CD14-positive monocyte (primary cell): ENCODE results near the gene MED29. TPM values are rescaled to one million over a fixed set of nuclear protein-coding genes. Genes with fewer than 3 reads are reported as not detected.

Experiments used
- DNase-seq, 3 donors: peaks; one replicate each; pipeline ENCODE4 v3.0.0-alpha.2; 2011 to 2022
- H2AFZ ChIP-seq: 2 replicates; pipeline ENCODE4 v1.6.0; 2012; ENCODE audit warnings: mild to moderate bottlenecking, low read depth, low read length, inconsistent platforms; ENCODE audit not compliant: insufficient read depth, poor library complexity, severe bottlenecking
- H3K27ac ChIP-seq, 2 donors: 1 replicate in 1 of 2; 2 replicates in 1 of 2; pipeline ENCODE4 v1.5.1; 2012 to 2013; ENCODE audit warnings: low read length in 2 of 2, control low read depth in 1 of 2, inconsistent platforms in 1 of 2, low read depth in 1 of 2, mild to moderate bottlenecking in 1 of 2
- H3K27me3 ChIP-seq, 2 donors: one replicate each; pipeline versions ENCODE4 v1.6.0 to v1.6.1; 2011 to 2013; ENCODE audit warnings: low read length in 2 of 2; ENCODE audit not compliant: control insufficient read depth in 2 of 2, insufficient read depth in 2 of 2
- H3K36me3 ChIP-seq, 2 donors: replicated peaks in 1 of 2; 1 replicate in 1 of 2; 2 replicates in 1 of 2; pipeline versions ENCODE4 v1.5.1 to v1.6.1; 2012 to 2013; ENCODE audit warnings: low read length in 2 of 2, control low read depth in 1 of 2, inconsistent platforms in 1 of 2, mild to moderate bottlenecking in 1 of 2; ENCODE audit not compliant: insufficient read depth in 2 of 2, control insufficient read depth in 1 of 2
- H3K4me1 ChIP-seq, 2 donors: 1 replicate in 1 of 2; 2 replicates in 1 of 2; pipeline versions ENCODE4 v1.5.1 to v1.6.1; 2012 to 2013; ENCODE audit warnings: low read length in 2 of 2, control low read depth in 1 of 2, inconsistent platforms in 1 of 2, mild to moderate bottlenecking in 1 of 2, moderate library complexity in 1 of 2; ENCODE audit not compliant: insufficient read depth in 2 of 2, control insufficient read depth in 1 of 2
- H3K4me2 ChIP-seq: replicated peaks from 2 replicates; pipeline ENCODE3; 2012; ENCODE audit warnings: low read length, moderate library complexity, mild to moderate bottlenecking; ENCODE audit not compliant: poor library complexity, severe bottlenecking; ENCODE audit errors: extremely low read depth
- H3K4me3 ChIP-seq, 3 experiments: fragments of 200-600 bp in 1 of 3; sonication (generic) in 1 of 3; replicated peaks in 1 of 3; 1 replicate in 2 of 3; 2 replicates in 1 of 3; pipeline ENCODE4 v1.5.1; 2011 to 2013; ENCODE audit warnings: low read length in 3 of 3, mild to moderate bottlenecking in 3 of 3, control low read depth in 2 of 3, low read depth in 2 of 3, inconsistent platforms in 1 of 3, moderate library complexity in 1 of 3
- H3K79me2 ChIP-seq: 2 replicates; pipeline ENCODE4 v1.6.0; 2012; ENCODE audit warnings: mild to moderate bottlenecking, control low read depth, inconsistent platforms, low read length, moderate library complexity; ENCODE audit not compliant: insufficient read depth
- H3K9ac ChIP-seq: 2 replicates; pipeline ENCODE4 v1.6.0; 2017; ENCODE audit warnings: low read length, mild to moderate bottlenecking; ENCODE audit not compliant: insufficient read depth, poor library complexity, severe bottlenecking
- H3K9me3 ChIP-seq, 2 donors: replicated peaks in 1 of 2; 1 replicate in 1 of 2; 2 replicates in 1 of 2; pipeline versions ENCODE4 v1.5.1 to v1.6.1; 2012 to 2013; ENCODE audit warnings: low read length in 2 of 2, control low read depth in 1 of 2; ENCODE audit not compliant: control insufficient read depth in 1 of 2, insufficient read depth in 1 of 2
- H4K20me1 ChIP-seq: 2 replicates; pipeline ENCODE4 v1.6.0; 2012; ENCODE audit warnings: mild to moderate bottlenecking, low read length, control low read depth, moderate library complexity; ENCODE audit not compliant: insufficient read depth
- H3K27ac Mint-ChIP-seq, 7 donors: one replicate each; pipeline ENCODE4 v1.8.0; 2020; ENCODE audit warnings: mild to moderate bottlenecking in 7 of 7, mixed read lengths in 7 of 7, moderate library complexity in 6 of 7, inconsistent platforms in 2 of 7
- H3K27me3 Mint-ChIP-seq, 3 donors: one replicate each; pipeline ENCODE4 v1.8.0; 2021 to 2022; ENCODE audit warnings: low read depth in 3 of 3, mild to moderate bottlenecking in 3 of 3, mixed read lengths in 3 of 3, moderate library complexity in 3 of 3, inconsistent platforms in 1 of 3
- H3K36me3 Mint-ChIP-seq, 2 donors: one replicate each; pipeline ENCODE4 v1.8.0; 2020; ENCODE audit warnings: mixed read lengths in 2 of 2, inconsistent platforms in 1 of 2, mild to moderate bottlenecking in 1 of 2
- H3K4me1 Mint-ChIP-seq: one replicate; pipeline ENCODE4 v1.8.0; 2020; ENCODE audit warnings: mild to moderate bottlenecking, mixed read lengths
- H3K4me3 Mint-ChIP-seq, 2 donors: one replicate each; pipeline ENCODE4 v1.8.0; 2020; ENCODE audit warnings: mild to moderate bottlenecking in 2 of 2, mixed read lengths in 2 of 2, moderate library complexity in 1 of 2
- H3K9me3 Mint-ChIP-seq, 7 donors: one replicate each; pipeline ENCODE4 v1.8.0; 2020 to 2022; ENCODE audit warnings: mixed read lengths in 7 of 7, mild to moderate bottlenecking in 6 of 7, moderate library complexity in 6 of 7, inconsistent platforms in 2 of 7
- CTCF ChIP-seq: fragments of 200-600 bp; IDR thresholded peaks from one replicate; pipeline ENCODE4 v1.8.0; 2022; ENCODE audit warnings: antibody characterized with exemption, mild to moderate bottlenecking
- WGBS: methylation state at CpG from one replicate; pipeline ENCODE4 v1.1.5; 2013; ENCODE audit warnings: missing lambda C conversion rate; ENCODE audit not compliant: insufficient coverage; 5-methylcytosine and 5-hydroxymethylcytosine counted together
- intact Hi-C, 2 donors: fragments of 100-400 bp; cut with micrococcal nuclease; formaldehyde crosslinking; loops; one replicate each; pipeline versions ENCODE4 v1.15.0 to v1.15.1; 2023
- polyA plus RNA-seq, 3 donors: library from polyadenylated mRNA; depleted of rRNA in 1 of 3; unstranded in 2 of 3; stranded (reverse) in 1 of 3; fragments of 300-500 nt in 2 of 3; fragments of >200 nt in 1 of 3; fragmentation: Illumina TruSeq in 2 of 3; gene quantifications; 1 replicate in 2 of 3; 2 replicates in 1 of 3; pipeline ENCODE4 v1.2.3, GENCODE V29; 2012 to 2021

Gene MED29
- polyA plus RNA-seq, 3 donors: 35.8 to 38.2 (median 37.0) TPM

GRCh38 chr19:39423258-39424086, 32.3 kb downstream of the MED29 start:
- peaks cover 0 to 2% (median 0%) of the 10 kb centered on the region in 7 donors for H3K9me3 Mint-ChIP-seq
- TF ChIP-seq CTCF: no peak
- H3K36me3 Mint-ChIP-seq: peaks cover 37 to 49% of the 10 kb centered on the region in 2 donors
- DNase-seq: no peak
- H3K9me3 ChIP-seq: no peaks in the 10 kb centered on the region
- no peak overlapping the region for H3K4me3 Mint-ChIP-seq
- peaks cover 22% of the 10 kb centered on the region for H4K20me1 ChIP-seq
- peaks cover 0 to 4% (median 1%) of the 10 kb centered on the region in 3 donors for H3K27me3 Mint-ChIP-seq
- no peak overlapping the region for H2AFZ ChIP-seq
- WGBS: 92% methylated on average over 22 of the region's 35 CpGs
- peaks cover 30 to 52% of the 10 kb centered on the region in 2 donors for H3K36me3 ChIP-seq
- H3K27ac ChIP-seq: no peak overlapping the region
- no peak overlapping the region for H3K9ac ChIP-seq
- H3K27ac Mint-ChIP-seq: peak overlapping the region in 4 of 7 donors; percentile 5 to 80 (median 60)
- H3K4me1 Mint-ChIP-seq: peaks cover 1% of the 10 kb centered on the region
- H3K27me3 ChIP-seq: peaks cover 0 to 2% of the 10 kb centered on the region in 2 donors
- no peak overlapping the region for H3K4me3 ChIP-seq
- intact Hi-C loops: no loop called here
- no peaks in the 10 kb centered on the region for H3K79me2 ChIP-seq
- no peak overlapping the region for H3K4me2 ChIP-seq
- no peaks in the 10 kb centered on the region for H3K4me1 ChIP-seq

- no peak overlapping the region for H3K27ac ChIP-seq
- 91% methylated on average over 11 of the region's 16 CpGs for WGBS
Measured at GRCh38 chr19:39424934-39425333, 33.8 kb downstream of the MED29 start.

More at GRCh38 chr19:39424934-39425333, 33.8 kb downstream of the MED29 start:
- Histone ChIP-seq H3K4me1 (peaks cover 0 to 2% of the 10 kb centered on the region in 2 donors), H3K79me2 (no peaks in the 10 kb centered on the region), H3K4me3 (no peak overlapping the region), H3K27me3 (peaks cover 0 to 7% of the 10 kb centered on the region in 2 donors), H3K9ac (no peak overlapping the region), H4K20me1 (peaks cover 22% of the 10 kb centered on the region), H3K9me3 (no peaks in the 10 kb centered on the region), H2AFZ (no peak overlapping the region), H3K36me3 (peaks cover 25 to 44% of the 10 kb centered on the region in 2 donors), H3K4me2 (no peak overlapping the region)
- no peaks in the 10 kb centered on the region for H3K4me1 Mint-ChIP-seq
- no peak for TF ChIP-seq CTCF
- intact Hi-C loops: no loop called here
- H3K27me3 Mint-ChIP-seq: peaks cover 2 to 6% (median 4%) of the 10 kb centered on the region in 3 donors
- H3K4me3 Mint-ChIP-seq: no peak overlapping the region
- DNase-seq: no peak
- H3K9me3 Mint-ChIP-seq: peaks cover 0 to 2% (median 0%) of the 10 kb centered on the region in 7 donors
- peaks cover 29 to 39% of the 10 kb centered on the region in 2 donors for H3K36me3 Mint-ChIP-seq
- H3K27ac Mint-ChIP-seq: peak overlapping the region in 1 of 7 donors; percentile 5
